Stimulated activated CD8-positive, alpha-beta memory T cell treated with anti-CD3 and anti-CD28 coated beads, Interleukin-4, amount 100 ng/mL, for 24 hours (primary cell): ENCODE data around the gene TLL2.

Experiments
- DNase-seq: peaks from one replicate; pipeline ENCODE4 v3.0.0-alpha.2; 2020; ENCODE audit warnings: low read depth

The TLL2 gene

GRCh38 chr10:96507044-96507443 lies 6.7 kb downstream of the TLL2 start:
- DNase-seq = no peak

DNA sequence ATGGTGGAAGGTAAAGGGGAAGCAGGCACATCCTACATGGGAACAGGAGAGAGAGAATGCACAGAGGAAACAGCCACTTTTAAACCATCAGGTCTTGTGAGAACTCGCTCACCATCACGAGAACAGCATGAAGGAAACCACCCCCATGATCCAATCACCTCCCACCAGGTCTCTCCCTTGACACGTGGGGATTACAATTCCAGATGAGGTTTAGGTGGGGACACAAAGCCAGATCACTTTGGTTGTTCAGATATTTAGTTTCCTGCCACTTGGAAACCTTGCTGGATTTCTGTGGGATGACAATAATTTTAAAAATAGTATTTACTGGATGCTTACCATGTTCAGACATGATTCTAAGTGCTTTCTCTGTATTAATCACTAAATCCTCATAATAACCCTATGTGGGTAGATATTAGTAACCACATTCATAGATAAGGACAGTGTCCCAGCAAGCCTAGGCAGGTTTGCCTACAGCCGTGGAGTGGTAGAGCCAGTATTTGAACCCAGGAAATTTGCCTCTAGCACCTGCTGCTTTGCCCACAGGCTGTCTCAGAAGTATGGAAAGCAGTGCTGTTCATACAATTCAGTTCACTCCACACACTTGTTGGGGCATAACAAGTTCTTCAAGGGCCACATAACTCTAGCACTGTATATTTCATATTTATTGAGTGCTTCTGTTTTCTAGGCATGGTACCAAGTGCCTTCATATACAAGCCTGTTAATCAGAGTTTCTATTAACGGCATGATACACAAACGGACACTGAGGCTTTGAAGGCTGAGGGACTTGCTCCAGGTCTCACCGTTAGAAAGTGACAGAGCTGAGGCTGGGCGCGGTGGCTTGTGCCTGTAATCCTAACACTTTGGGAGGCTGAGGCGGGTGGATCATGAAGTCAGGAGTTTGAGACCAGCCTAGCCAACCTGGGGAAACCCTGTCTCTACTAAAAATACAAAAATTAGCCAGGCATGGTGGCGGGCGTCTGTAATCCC lies 8.3 kb downstream of the TLL2 start:
- no peak for DNase-seq

DNA sequence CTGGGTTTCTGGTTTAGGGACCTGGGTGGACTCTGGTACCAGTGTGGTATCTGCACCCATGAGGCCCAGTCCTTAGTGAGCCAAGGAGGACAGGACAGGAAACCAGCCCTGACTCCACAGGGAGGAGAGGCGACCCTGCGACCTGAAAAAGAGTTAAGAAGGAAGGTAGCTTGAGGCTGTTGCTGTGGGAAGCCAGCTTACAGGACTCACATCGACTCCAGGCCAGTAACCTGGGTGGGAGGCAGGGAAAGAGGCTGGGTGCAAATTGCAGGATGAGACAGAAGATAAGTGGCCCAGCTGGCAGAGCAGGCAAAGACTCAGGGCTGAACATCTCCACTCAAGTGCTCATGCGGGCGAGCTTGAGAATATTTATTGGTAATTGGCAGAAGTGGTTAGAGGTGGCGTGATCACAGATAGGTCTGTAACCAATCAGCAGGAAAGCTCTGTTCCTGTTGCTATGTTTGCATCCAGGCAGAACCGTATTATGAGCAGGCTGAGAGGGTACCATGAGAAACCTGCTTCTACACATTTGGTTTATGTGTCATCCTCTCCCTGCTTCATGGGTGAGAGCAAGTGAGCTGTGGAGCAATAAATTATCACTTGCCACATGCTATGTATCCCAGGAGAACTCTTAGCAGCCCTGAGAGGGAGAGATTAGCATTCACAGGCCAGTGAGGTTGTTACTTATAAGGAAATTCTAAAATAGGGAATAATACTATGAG lies 11.0 kb downstream of the TLL2 start:
- DNase-seq = no peak

- no peak for DNase-seq
These were observed 11.7 kb downstream of the TLL2 start for GRCh38 chr10:96501985-96502384.

DNA sequence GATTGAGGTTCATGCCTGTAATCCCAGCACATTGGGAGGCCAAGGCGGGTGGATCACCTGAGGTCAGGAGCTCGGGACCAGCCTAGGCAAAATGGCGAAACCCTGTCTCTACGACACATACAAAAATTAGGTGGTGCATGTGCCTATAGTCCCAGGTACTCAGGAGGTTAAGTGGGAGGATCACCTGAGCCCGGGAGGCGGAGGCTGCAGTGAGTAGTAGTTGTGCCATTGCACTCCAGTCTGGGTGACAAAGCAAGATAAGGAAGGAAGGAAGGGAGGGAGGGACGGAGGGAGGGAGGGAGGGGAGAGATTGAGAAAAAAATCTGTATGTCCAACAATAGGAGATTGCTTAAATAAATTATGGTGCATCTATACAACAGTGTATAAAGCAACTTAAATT lies 13.2 kb downstream of the TLL2 start:
- DNase-seq = no peak

DNA sequence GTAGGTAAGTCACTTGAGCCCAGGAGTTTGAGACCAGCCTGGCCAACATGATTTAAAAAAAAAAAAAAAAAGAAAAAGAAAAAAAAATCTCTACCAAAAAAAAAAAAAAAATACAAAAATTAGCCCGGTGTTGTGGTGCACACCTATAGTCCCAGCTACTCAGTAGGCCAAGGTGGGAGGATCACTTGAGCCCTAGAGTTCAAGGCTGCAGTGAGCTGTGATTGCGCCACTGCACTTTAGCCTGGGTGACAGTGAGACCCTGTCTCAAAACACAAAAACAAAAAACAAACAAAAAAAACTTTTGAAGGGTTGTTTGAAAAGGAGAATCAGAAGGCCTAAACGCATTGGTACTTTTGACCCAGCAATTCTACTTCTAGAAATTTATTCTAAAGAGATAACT lies 13.7 kb downstream of the TLL2 start:
- DNase-seq = no peak

DNA sequence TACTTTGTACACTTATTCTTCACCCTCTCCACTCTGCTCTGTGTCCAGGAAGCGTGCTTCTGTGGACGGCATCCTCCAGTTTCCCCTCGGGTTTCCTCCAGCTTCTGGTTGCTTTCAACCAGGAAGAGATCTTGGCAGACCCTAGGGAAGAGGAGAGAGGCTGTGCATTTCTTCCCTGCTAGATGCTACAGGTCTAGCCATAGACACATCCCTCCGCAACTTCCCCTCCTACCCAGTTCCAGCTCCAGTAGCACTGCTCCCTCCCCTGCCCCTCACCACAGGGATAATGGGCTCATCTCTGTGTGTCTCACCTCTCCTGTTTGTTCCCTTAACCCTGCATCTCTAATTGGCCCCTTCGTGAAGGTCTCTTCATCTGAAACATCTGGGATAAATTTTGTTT lies 16.3 kb downstream of the TLL2 start:
- DNase-seq = no peak

- no peak for DNase-seq
These were observed 17.3 kb downstream of the TLL2 start for GRCh38 chr10:96496281-96496925.

DNA sequence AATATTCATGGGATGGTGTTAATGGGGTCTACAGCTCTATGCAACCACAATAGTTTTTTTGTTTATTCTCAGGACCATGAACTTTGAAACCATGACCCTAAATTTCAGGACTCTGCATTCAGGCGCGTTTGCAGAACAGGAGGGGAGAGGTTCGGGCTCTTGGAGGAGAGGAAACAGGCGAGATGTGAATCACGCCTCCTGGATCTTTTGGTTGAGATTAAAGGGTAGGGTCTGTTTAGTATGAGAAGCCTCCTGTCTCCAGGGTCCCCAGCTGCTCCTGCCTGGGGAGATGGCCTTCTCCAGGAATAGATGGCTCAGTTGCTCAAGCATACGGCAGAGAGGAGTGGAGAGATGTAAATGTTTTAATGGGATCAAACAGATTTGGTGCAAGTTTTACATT lies 18.2 kb downstream of the TLL2 start:
- no peak for DNase-seq

- no peak for DNase-seq
These were observed 19.0 kb downstream of the TLL2 start for GRCh38 chr10:96494694-96495093.

GRCh38 chr10:96493871-96494525 lies 19.7 kb downstream of the TLL2 start:
- DNase-seq = no peak

DNA sequence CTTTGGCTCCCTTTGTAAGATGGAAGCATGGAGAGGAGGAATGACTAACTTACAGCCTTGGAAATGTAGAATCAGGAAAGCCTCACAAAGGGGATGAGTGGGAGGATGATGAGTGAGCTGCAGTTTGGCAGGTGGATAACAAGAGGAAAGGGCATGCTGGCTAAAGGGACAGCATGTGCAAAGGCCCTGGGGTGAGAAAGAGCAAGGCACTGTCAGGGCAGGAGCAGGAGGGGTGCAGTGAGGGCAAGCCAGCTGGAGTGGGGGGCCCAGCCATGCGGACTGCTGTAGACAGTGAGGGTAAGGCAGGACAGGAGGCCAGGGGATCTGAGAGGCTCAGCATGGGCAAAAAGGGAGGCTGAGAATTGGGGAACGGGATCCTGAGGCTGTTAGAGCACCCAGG lies 20.5 kb downstream of the TLL2 start:
- no peak for DNase-seq

- no peak for DNase-seq
These were observed 22.4 kb downstream of the TLL2 start for GRCh38 chr10:96491303-96491702.

GRCh38 chr10:96488161-96488935 lies 25.4 kb downstream of the TLL2 start:
- no peak for DNase-seq

- DNase-seq = no peak
These were observed 30.7 kb downstream of the TLL2 start for GRCh38 chr10:96482815-96483588.

DNA sequence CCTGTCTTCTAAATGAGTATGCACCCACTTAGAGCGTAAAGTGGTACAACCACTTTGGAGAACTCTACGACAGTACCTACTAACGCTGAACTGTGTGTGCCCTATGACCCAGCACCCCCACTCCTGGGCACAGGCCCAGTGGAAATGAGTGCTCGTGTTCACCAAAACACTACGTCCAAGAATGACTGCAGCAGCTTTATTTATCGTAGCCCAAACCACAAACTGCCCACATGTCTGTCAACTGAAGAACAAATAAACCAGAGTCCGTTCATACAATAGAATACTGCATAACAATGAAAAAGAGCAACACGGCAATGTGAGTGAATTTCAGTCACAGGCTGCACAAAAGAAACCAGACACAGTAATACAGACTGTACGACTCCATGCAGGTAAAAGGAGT lies 35.4 kb downstream of the TLL2 start:
- DNase-seq = no peak

DNA sequence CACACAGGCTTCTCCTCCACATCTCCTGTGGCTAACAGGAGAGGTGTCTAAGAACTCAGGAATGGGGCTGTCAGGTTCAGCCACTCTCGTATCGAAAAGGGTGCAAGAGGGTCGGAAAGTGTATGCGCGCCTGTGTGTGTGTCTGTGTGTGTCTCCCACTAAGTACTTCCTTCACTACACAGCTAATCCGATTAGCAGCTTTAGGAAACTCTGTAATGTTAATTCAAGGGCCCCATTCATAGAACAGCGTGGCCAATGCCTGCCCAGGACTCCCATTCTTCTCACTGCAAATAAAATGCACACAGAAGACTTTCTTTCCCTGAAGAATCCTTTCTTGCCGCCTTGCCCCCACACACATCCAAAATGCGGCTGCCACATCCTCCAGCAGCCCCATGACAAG lies 39.9 kb downstream of the TLL2 start:
- no peak for DNase-seq

GRCh38 chr10:96470116-96470743 lies 43.5 kb downstream of the TLL2 start:
- DNase-seq = no peak

DNA sequence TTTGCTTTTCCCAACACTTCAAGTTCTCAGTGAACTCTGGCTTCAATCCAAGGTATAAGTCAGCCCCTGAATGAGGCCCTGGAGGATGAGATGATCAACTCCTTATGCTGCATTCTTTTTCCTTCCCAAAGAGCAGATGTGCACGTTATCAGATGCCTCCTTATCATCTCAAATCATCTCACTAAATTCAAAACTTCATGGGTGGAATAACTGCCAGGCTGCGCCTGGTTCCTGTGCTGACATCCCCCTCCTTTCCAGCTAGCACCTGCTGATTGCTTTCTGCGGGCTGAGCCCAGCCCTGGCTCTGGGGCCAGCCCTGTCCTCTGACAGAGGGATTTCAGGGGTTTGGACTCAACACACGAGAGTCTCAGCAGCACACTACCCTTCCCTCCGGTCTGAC lies 44.9 kb downstream of the TLL2 start:
- no peak for DNase-seq

DNA sequence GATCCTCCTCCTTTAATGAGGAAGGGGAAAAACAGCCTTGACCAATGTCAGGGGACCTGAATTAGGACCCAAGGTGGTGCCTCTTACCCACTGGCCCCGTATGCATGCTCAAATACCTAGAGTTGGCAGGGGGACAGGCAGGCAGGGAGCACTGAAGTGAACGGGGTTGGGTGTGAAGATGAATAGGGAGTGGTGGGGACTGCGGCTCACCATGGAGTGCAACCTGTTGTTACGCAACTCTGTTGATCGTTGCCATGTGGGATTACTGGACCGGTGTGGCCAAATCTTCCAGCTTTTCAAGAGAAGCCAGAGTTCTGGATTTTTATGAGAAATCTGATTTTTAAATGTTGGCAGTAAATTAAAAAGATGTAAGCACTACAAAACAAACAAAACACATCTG lies 48.1 kb downstream of the TLL2 start:
- DNase-seq = no peak
